Progenitor cell of endocrine pancreas (in vitro differentiated cells): Measurements from ENCODE around the gene NECAB3. TPM values are rescaled to one million over a fixed set of nuclear protein-coding genes. Genes with fewer than 3 reads are reported as not detected.
A peak's percentile ranks its signal among the peaks of the same experiment; 100 is the strongest.

ENCODE experiments used
- DNase-seq: peaks from one replicate; pipeline ENCODE4 v3.0.0; 2021; ENCODE audit warnings: low spot score; ENCODE audit not compliant: unreplicated experiment
- H3K27ac Mint-ChIP-seq: 2 replicates; pipeline ENCODE4 v1.8.0; 2021; ENCODE audit warnings: mild to moderate bottlenecking, moderate library complexity, mixed read lengths
- H3K27me3 Mint-ChIP-seq: 2 replicates; pipeline ENCODE4 v1.8.0; 2021; ENCODE audit warnings: mixed read lengths
- H3K36me3 Mint-ChIP-seq: 2 replicates; pipeline ENCODE4 v1.8.0; 2022; ENCODE audit warnings: mixed read lengths; ENCODE audit not compliant: insufficient read depth
- H3K4me1 Mint-ChIP-seq: 2 replicates; pipeline ENCODE4 v1.8.0; 2021; ENCODE audit warnings: low read depth, mixed read lengths
- H3K4me3 Mint-ChIP-seq: 2 replicates; pipeline ENCODE4 v1.8.0; 2021; ENCODE audit warnings: low read depth, mild to moderate bottlenecking, moderate library complexity, mixed read lengths
- H3K9me3 Mint-ChIP-seq: 2 replicates; pipeline ENCODE4 v1.8.0; 2021; ENCODE audit warnings: low read depth, mixed read lengths
- CTCF ChIP-seq: fragments of 200-600 bp; sonication (generic); IDR thresholded peaks from one replicate; pipeline ENCODE4 v1.5.0; 2021; ENCODE audit warnings: antibody characterized with exemption, mild to moderate bottlenecking; ENCODE audit not compliant: unreplicated experiment
- total RNA-seq: library from RNA; stranded (reverse); gene quantifications from 2 replicates; pipeline ENCODE4 v1.2.1, GENCODE V29; 2021

NECAB3 gene
- total RNA-seq, 1 donor from 2014 or later: 68.3 TPM

GRCh38 chr20:33656783-33657703 is 17.2 kb downstream of the NECAB3 start:
- no peak overlapping the region for H3K4me3 Mint-ChIP-seq
- DNase-seq: no peak
- peaks cover 32% of the 10 kb centered on the region for H3K4me1 Mint-ChIP-seq
- H3K36me3 Mint-ChIP-seq: peaks cover 4% of the 10 kb centered on the region
- H3K9me3 Mint-ChIP-seq: no peaks in the 10 kb centered on the region
- H3K27me3 Mint-ChIP-seq: no peaks in the 10 kb centered on the region
- peak overlapping the region; percentile 59 for H3K27ac Mint-ChIP-seq
- TF ChIP-seq CTCF: no peak

GRCh38 chr20:33656010-33656782 is 18.0 kb downstream of the NECAB3 start:
- peak overlapping the region; percentile 59 for H3K27ac Mint-ChIP-seq
- peaks cover 40% of the 10 kb centered on the region for H3K4me1 Mint-ChIP-seq
- H3K9me3 Mint-ChIP-seq: no peaks in the 10 kb centered on the region
- H3K4me3 Mint-ChIP-seq: no peak overlapping the region
- no peak for DNase-seq
- no peak for TF ChIP-seq CTCF
- peaks cover 4% of the 10 kb centered on the region for H3K36me3 Mint-ChIP-seq
- no peaks in the 10 kb centered on the region for H3K27me3 Mint-ChIP-seq

- Mint-ChIP-seq H3K9me3 (no peaks in the 10 kb centered on the region), H3K4me3 (no peak overlapping the region), H3K27me3 (no peaks in the 10 kb centered on the region)
Measured at GRCh38 chr20:33655164-33655563, 19.1 kb downstream of the NECAB3 start.

GRCh38 chr20:33654680-33655161 is 19.5 kb downstream of the NECAB3 start:
- Mint-ChIP-seq H3K36me3 (peaks cover 2% of the 10 kb centered on the region), H3K9me3 (no peaks in the 10 kb centered on the region), H3K27me3 (no peaks in the 10 kb centered on the region), H3K4me3 (no peak overlapping the region), H3K4me1 (peaks cover 49% of the 10 kb centered on the region), H3K27ac (peak overlapping the region; percentile 93)
- TF ChIP-seq CTCF: no peak
- DNase-seq: no peak

More at GRCh38 chr20:33655164-33655563, 19.1 kb downstream of the NECAB3 start:
- TF ChIP-seq CTCF: no peak
- peak overlapping the region; percentile 93 for H3K27ac Mint-ChIP-seq
- no peak for DNase-seq
- peaks cover 47% of the 10 kb centered on the region for H3K4me1 Mint-ChIP-seq
- peaks cover 2% of the 10 kb centered on the region for H3K36me3 Mint-ChIP-seq
